HG03108 (cell line): ENCODE data around the gene LYZL4.

ENCODE experiments used
- ATAC-seq: cut with Tn5 transposase; IDR thresholded peaks from one replicate; pipeline ENCODE4 v1.9.1; 2021; ENCODE audit warnings: moderate library complexity; ENCODE audit not compliant: unreplicated experiment

The LYZL4 gene

DNA sequence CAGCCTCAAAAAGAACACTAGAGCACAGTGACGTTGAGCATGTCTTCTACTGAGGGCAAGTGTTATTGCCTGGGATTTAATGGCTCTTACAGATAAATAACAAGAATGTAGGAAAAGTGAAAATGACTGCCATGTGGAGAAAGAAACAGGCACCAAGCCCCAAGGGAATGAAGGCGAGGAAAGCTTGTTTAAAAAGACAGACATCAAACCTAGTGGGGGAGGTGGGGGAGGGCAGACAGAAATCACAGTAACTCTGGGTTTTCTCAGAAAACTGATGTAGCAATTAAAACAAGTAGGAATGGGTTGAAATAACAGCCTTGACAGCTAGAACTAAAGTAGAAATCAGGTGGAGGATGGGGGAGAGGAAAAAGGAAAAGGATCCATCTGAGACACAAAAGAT is 18.4 kb upstream of the LYZL4 start:
- ATAC-seq, result no peak

DNA sequence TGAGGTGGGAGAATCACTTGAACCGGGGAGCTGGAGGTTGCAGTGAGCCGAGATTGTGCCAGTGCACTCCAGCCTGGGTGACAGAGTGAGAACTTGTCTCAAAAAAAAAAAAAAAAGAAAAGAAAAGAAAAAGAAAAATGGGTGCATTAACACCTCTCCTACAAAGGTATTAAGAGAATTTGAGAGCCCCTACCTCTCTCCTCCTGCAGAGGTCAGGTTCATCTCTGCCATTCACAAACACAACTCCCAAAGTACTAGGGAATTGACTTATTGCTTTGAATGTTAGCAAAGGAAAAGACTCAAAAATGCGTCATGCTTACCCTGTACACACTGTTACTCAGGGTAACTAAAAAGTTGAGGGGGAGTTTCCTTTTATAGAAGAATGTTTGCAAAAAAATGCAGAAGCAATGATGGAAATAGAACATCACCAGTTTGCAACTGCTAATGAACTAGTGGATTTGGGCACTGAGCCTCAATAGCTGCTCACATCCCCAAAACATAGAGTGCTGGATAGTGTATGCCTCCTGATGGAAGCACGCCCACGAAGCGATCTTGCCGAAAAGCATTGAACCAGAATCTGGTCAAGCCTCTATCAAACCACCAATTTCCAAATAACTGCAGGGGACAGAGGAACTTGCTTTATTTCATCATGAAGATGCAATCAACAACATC is 15.5 kb upstream of the LYZL4 start:
- ATAC-seq, result no peak

DNA sequence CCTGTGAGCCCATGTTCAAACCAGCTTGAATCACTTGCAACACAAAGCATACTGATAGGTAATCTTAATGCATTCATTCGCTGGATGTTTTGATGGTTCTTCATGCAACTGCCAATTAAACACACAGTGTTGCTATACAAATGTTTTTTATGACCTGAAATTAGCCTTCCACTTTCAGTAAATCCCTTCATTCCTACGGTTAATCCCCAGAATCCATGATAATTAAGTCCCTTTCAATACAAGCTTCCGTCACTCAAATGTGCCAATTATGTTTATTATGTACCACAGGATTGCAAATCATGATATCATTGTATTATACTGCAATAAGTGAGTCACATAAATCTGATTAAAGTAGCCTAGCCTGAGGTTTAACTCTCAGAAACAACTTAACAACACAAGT is 14.5 kb upstream of the LYZL4 start:
- no peak for ATAC-seq

DNA sequence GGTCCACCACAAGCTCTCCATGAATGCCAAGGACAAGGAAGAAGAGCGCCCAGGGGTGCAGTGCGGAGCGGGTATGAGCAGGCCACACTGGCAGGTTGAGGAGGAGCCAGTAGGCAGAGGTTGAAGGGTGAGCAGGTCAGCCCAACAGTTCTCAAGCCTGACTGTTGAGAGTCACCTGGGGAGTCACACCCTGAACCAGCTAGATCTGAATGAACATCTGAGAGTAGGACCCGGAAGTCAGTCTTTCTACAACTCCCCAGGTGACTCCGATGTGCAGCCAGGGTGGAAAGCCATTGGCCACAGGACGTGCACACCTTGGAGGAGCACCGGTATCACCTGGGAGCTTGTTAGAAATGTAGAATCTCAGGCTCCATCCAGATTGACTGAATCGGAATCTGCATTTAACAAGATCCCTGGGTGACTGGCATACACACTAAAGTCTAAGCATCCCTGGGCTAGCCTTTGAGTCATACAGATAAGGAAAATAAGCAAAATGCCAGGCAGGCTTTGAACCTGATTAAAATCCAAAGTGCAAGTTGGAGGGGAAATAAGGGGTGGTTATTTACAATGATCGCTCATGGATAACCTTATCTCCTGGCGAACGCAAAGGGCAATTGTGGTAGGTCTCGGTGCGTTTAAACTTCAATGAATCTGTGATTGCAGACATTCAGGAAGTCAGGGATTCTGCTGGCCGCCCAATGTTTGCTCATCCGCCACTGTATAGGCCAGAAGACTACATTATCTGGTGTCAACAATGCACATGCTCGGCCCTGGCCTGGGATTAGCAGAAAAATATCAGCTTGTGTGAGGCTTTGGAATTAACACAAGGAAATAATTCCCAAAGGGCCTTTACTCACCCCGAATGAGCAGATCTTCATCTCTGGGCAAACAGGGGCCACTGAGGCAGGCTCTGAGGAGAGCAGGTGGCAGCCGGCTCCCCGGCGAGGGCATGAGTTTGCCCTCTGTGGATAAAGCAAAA is 11.7 kb upstream of the LYZL4 start:
- ATAC-seq, result no peak

DNA sequence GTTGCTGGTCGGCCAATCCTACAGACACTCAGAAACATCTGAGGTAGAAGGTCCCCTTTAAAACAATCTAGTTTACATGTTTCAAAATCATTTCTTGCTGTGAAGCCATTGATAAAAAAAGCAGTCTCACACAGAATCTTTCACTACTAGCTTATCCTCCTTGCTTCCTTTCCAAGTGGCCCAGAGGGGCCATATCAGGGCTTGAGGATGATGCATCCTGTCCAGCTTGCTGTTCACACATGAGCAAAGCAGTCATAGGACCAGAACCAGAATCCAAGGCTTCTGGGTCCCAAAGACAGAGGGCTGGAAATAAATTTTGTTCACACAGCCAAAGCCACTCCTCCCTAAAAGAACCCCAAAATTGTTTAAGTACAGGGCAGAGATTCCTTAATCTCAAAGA is 9.2 kb upstream of the LYZL4 start:
- ATAC-seq, result no peak

DNA sequence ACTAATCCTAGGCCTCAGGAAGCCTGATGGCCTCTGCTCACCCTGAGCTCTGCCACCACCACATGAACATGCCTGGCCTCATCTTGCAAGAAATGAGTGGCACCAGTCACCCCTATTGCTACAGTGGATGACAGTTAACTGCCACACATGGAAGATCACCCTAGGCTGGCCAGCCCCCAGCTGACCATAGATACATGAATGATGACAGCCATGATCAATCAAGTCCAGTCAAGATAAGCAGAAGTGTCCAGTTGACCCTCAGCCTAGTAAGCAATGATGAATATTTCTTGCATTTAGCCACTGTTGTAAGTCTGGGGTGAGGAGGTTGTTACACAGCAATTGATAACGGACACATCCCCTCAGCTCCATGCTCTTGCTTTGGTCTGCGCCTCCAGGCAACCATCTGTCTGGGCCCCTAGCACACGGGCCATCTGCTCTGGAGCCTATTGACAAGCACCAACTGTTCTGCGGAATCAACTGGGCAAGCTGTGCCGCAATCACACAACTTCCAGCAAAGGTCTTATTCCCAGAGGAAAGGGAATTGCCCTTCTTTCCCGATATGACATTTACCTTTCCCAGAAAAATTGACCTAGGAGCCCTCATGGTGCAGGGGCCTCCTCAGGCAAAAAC is 2.2 kb upstream of the LYZL4 start:
- ATAC-seq, result no peak

DNA sequence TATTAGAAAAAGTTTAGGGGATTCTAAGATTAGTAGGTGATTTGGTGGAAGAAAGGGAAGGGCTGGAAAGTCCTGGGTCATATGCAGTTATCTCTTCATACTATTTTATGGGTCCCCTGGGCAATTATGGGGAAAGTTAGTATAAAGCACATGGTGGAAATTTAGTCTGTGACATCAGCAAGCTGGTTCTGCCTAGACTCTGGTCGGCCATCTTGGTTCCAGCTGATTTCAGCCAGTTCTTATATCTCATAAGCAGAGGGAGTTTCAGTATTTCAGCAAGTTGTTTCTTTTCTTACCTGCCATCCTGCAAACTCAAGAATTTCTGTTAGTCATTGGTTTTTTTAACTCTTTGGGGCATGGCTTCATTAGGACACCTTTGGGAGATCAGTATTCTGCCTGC is 1.0 kb upstream of the LYZL4 start:
- ATAC-seq, result no peak

DNA sequence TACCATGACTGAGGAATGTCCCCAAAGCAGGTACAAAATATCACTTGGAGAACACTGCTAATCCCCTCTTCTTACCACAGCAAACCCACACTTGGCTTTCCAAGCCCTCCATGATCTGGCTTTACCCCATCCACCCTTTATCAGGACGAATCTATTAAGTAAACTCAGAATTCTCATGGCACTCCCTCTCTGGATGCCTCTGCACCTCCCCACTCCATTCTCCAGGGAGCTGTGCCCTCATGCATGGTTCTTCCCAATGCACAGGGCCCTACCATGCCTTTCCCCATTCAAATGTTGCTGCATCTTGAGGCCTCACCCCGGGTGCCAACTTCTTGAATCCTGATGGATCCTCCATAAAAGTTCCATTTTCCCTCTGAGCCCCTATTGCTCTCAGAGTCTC is 2.3 kb downstream of the LYZL4 start:
- no peak for ATAC-seq

DNA sequence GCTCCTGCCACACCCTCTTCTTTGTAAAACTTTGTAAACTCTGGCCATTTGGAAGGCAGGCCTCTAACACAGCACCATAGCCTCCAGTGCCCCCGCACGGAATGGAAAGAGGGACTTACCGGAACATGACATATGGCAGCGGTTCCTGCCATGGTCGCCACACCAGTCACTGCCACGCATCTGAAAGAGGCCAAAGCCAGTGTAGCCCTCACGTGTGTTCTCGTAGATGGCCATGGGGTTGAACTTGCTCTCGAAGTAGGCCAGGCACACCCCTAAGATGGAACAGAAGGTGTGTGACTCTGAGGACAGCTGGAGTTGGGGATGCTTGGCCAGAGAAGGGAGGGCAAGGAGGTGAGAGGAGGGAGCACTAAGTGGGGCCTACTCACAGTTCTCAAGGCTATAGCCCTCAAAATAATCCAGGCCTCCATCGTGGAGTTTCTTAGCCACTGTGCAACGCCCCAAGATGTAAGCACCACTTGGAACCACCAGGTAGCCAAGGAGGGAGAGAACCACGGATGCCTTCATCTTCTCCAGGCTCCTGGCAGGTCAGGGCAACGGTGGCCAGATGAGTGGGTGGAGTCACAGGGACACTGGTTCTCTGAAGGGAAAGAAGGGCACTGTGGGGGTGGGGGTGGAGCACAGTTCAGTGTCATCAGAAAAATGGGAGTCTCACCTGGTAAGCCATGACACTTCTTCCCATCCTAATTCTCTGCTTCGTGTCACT is 3.5 kb downstream of the LYZL4 start:
- ATAC-seq, result no peak

DNA sequence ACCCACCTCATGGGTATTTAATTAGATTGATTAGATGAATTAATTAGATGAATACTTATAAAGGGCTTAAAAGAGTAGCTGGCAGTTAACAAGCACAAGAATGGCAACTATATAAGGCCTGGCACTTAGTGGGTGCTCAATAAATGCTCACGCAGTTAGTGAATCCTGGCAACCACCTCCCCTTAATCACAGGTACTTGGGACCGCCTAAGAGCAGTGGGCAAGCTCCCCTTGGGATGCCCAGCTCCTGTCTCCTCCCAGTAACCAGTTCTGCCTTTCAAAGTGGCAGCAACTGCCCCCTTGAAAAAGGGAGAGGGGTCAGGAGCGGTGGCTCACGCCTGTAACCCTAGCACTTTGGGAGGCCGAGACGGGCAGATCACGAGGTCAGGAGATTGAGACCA is 4.6 kb downstream of the LYZL4 start:
- ATAC-seq, result no peak

DNA sequence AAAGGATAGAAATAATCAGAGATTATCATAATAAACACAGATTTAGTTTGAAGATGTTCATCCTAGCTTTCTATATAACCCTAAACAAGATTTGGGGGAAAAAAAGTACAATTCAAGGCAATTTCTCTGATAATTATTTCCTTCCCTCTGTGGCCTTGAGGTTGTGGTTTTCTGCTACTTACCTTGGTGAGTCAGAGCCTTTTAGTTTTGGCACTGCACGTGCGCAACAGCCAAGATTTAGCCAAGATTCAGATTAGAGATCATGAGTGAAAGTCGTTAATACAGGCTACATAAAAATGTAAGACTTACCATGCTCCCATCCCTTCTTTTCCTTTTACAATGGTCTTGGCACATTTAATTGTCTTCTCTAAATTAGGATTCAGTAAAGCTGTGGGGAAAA is 6.7 kb downstream of the LYZL4 start:
- no peak for ATAC-seq

DNA sequence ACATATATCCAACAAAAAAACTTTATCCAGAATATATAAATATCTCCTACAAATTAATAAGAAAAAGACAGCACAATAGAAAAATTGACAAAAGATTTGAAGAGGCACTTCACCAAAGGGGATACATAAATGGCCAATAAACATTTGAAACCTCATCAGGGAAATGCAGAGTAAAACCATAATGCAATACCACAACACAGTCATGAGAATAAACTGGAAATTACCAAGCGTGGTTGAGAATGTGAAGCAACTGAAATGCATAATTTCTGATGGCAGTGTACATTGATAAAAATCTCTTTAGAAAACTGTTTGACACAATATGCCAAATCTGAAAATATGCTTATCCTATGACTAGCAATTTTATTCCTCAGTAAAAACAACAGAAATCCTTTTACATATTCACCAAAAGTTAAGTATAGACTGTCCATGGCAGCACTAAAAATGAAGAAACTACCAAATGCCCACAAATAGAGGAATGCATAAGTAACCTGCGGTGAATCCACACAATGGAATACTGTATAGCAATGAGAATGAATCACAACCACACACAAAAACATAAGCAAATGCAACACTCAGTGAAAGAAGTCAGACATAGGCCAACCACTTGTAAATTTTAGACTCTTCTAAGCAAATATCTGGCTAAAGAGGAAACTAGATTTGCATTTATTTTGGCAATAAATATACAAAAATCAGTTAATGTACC is 7.9 kb downstream of the LYZL4 start:
- no peak for ATAC-seq

DNA sequence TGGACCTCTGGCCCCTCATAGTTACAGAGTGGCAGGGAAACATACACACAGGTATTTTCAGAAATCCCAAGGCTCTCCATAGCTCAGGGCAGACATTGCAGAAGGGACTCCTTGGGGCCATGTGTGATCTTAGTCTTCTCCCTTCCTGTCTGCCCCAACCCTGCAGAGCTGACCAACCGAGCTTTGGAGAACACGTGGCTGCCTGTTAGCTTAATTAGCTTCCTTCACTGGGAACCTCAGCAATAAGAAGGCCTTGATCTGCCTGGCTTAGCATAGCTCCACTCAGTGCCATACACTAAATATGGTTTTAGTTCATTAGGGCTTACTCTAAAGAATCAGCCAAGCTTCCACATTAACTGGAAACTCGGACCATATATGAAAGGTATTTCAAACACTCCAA is 12.3 kb downstream of the LYZL4 start:
- ATAC-seq, result no peak

DNA sequence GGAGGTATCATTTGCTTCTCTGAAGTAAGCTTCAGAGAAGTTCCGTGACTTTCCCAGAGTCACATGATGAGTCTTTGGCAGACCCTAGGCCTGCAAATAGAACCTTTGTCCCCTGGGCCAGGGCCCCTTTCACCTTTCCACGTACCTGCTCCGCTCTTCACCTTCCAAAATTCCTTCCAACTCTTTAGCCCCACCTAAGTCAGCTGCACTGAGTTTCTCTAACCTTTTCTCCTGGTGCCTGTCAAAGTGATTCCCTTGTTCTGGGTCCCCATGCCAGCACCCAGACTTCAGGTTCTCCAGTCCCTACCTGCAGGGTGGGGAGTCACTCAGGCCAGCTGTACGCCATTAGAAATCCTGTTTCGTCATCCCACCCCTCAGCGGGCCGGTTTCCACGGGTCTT is 12.8 kb downstream of the LYZL4 start:
- no peak for ATAC-seq

DNA sequence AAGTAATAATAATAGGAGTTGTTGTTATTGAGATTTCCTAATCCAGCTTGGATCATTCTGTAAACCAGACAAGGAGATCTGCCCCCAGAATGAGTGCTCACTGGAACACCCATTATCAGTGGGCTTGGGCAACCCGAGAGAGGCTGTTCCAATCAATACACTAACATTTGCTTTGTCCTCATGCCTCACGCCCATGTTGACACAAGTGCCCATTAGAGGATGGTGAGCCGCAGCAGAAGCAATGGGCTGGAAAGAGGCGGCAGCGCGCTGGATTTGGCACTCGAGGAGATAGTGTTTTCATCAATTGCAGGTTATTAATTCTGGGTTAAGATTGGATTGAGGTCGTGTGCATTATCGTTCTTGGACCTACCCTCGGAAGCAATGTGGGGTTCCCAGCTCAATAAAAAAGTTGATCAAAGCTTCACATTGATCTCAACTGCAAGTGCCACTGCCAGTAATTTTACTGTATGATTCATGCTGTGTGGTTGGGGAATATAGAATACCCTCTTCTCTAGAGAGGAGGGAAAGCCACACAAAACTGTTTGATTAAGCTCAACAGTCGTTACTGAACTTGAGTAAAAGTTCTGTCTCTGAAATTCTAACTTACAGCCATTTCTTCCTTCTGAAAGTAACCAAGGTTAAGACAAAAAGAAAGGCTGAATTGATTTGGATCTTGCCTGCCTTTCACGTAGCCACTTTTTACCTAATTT is 15.7 kb downstream of the LYZL4 start:
- ATAC-seq, result no peak

DNA sequence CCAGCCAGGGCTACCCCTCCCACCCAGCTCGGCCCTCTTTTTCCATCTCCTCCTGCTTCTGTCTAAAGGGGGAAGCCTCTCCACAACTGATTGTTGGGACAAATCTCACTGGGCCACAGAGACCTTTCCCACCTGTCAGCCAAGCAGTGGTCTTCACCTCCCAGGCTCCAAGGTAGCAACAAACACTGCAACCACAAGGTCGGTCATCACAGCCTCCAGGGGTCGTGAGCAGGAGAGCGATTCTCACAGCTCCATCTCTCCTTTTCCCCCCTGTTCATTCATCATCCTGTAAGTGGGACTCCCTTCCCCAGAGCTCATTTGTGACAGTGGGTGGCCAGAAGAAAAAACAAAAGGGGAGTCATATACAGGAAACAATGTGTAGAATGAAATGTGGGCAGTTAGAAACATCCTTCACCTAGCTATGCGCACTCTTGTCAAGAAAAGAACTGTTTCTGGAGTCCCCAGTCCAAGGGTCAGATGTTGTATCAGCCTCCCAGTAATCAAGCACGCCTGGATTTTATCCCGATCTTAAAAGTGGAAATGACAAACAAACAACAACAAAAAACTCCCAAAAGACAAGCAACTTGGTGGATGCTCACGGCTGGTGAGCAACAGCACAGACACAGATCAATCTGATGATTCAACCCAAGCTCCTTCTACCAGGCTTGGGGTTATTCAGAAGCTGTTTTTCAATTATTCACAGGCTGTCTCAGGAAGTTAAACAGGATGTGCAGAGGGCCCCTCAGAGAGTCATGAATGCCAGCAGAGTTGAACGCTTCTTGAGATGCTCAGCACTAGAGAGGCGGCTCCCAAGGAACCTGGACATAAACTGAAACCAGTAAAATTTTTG is 22.4 kb downstream of the LYZL4 start:
- no peak for ATAC-seq

DNA sequence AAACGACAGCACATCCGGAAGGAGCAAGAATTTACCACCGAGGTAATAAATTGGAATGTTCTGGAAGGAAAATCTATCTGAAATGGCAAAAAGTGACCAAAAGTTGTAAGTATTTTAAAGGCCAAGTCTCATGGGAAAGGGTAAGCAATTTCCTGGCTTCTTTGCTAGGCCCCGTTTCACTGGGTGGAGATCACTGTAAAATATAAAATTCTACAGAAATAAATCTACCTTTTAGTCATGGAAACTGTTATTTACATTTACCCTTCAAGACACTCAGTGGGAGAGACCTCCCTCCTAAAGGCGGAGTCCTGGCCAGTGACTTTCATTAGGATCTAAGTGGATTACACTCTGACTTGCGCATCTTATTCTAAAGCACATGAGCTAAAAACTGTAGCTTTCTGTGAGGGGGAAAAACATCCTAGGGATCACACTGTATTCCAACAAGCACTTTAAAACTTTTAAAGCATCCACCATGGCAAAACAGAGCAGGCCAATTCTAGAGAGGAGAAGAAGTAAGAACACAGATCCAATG is 28.8 kb downstream of the LYZL4 start:
- ATAC-seq, result no peak

DNA sequence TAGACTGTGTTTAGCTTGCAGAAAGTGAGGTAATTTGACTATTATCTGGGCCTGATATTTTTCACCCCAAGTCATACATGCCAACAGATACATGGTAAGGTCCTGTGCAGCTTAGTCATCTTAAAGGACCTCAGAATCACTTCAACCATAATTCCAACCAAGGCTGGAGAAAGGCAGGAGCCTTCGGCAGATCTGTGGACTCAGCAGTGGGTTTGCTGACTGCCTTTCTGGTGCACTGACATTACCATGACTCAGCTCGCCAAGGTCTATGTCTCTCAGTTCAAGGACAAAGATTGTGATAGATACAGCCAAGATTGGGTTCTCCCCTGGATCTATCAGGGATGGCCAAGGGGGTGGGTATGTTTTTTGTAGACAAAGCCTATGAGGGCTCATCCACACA is 32.7 kb downstream of the LYZL4 start:
- ATAC-seq, result no peak

DNA sequence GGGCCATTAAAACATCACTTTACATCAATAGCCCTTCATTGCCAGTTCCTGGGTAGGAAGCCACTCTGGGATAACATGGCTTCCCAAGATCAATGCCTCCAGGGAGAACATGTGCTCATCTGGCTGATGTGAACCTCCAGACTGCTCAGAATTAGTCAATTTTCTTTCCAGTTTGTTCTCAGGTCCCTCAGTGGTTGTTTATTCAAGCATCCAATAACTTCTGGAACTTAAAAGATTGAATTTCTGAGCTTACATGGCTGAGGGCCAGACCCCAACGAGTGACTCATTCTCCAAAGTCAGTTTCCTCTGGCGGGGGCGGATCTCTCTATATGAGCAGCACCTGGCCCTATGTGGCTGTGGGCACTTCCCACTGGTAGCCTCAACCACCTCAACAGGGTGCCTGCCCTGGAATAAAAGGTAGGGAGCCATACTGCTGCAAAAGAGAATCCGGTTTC is 34.0 kb downstream of the LYZL4 start:
- ATAC-seq, result no peak
